Measurements from ENCODE around the gene SYPL1.

Gene SYPL1

GRCh38 chr7:106049139-106049752 is 62.9 kb downstream of the SYPL1 start:
- no peak for DNase-seq

- DNase-seq: no peak
These were observed 63.4 kb downstream of the SYPL1 start for GRCh38 chr7:106048706-106049020.

- DNase-seq: no peak
These were observed 64.0 kb downstream of the SYPL1 start for GRCh38 chr7:106047818-106048705.

- DNase-seq: no peak
These were observed 64.9 kb downstream of the SYPL1 start for GRCh38 chr7:106047184-106047583.

- DNase-seq: no peak
These were observed 66.5 kb downstream of the SYPL1 start for GRCh38 chr7:106045586-106045985.

GRCh38 chr7:106045139-106045538 is 67.0 kb downstream of the SYPL1 start:
- no peak for DNase-seq

- no peak for DNase-seq
These were observed 69.9 kb downstream of the SYPL1 start for GRCh38 chr7:106042196-106042611.

GRCh38 chr7:106041140-106041717 is 70.9 kb downstream of the SYPL1 start:
- peak; percentile 29 for DNase-seq

Data from fibroblast of skin of back (primary cell).